Activated T-cell treated with anti-CD3 and anti-CD28 coated beads, Interleukin-2, amount 50 U/mL, for 72 hours (primary cell): ENCODE measurements around the gene PERCC1. TPM values are rescaled to one million over a fixed set of nuclear protein-coding genes. Genes with fewer than 3 reads are reported as not detected.

Experiments used
- ATAC-seq, 2 donors: fragments of 150-1000 bp; cut with Tn5 transposase; replicated peaks in 1 of 2; 2 replicates each; pipeline ENCODE4 v1.10.0; 2021; ENCODE audit warnings: moderate library complexity in 2 of 2, mild to moderate bottlenecking in 1 of 2
- DNase-seq, 2 donors: peaks; one replicate each; pipeline ENCODE4 v3.0.0; 2021 to 2022; ENCODE audit warnings: mixed read lengths in 1 of 2
- H3K27ac Mint-ChIP-seq: one replicate; pipeline ENCODE4 v1.8.0; 2022; ENCODE audit warnings: mild to moderate bottlenecking, moderate library complexity, mixed read lengths
- H3K27me3 Mint-ChIP-seq: one replicate; pipeline ENCODE4 v1.8.0; 2022; ENCODE audit warnings: low read depth, mixed read lengths
- H3K36me3 Mint-ChIP-seq, 2 donors: one replicate each; pipeline ENCODE4 v1.8.0; 2022; ENCODE audit warnings: mixed read lengths in 2 of 2, mild to moderate bottlenecking in 1 of 2; ENCODE audit not compliant: insufficient read depth in 2 of 2
- H3K4me1 Mint-ChIP-seq: one replicate; pipeline ENCODE4 v1.8.0; 2022; ENCODE audit warnings: low read depth, mixed read lengths
- H3K4me3 Mint-ChIP-seq, 2 donors: one replicate each; pipeline ENCODE4 v1.8.0; 2022; ENCODE audit warnings: mild to moderate bottlenecking in 2 of 2, mixed read lengths in 2 of 2, moderate library complexity in 2 of 2
- H3K9me3 Mint-ChIP-seq, 2 donors: one replicate each; pipeline ENCODE4 v1.8.0; 2022; ENCODE audit warnings: mixed read lengths in 2 of 2
- total RNA-seq, 2 donors: library from RNA; stranded (reverse); gene quantifications; one replicate each; pipeline ENCODE4 v1.2.3, GENCODE V29; 2022

PERCC1 gene
- under 1 TPM in 1 of 2 donors, not detected in 1; 0.81 TPM for total RNA-seq

DNA sequence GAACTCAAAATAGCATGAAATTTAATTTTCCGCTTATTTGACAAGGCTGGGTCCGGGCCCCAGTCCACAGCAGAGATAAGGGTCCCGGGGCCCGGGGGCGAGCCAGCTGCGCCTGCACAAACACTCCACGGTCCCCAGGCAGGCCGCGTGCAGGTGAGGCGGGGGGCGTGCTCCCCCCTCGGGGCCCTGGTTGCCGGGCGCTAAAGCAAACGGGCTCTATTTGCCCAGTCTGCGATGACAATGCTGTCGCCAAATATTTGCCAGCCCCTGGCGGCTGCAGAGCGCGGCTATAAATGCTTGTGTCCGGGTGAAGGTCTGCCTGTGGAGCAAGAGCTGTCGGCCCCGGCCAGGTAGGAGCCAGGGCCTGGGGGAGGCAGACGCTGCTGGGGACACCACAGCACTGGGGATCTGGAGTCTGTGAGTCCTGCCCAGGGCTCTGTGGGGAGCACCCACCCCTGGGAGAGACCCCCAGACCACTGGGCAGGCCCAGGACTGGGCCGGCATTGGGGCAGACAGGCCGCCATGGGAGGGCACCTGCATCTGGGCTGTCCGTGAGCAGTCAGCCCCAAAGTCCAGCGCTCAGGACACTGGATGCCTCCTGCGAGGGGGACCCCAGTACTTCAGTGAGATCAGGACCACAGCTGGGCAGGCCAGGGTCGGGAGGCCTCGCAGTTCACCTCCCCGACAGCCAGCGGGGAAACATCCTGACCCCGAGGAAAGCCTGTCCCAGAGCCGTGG lies at the start of gene PERCC1:
TSS of gene PERCC1 (plus strand) at position 320 of the 738 bp plus-strand sequence. CDS start 1,516 bp downstream, outside the sequence.
- DNase-seq (no peak), ATAC-seq (no peak)
- no peak within 1 kb of the TSS for H3K4me3 Mint-ChIP-seq
- H3K9me3 Mint-ChIP-seq: no peaks in the 10 kb centered on the region
- no peaks in the 10 kb centered on the region for H3K4me1 Mint-ChIP-seq
- H3K36me3 Mint-ChIP-seq: no peaks in the 10 kb centered on the region
- no peaks in the 10 kb centered on the region for H3K27me3 Mint-ChIP-seq
- no peak within 1 kb of the TSS for H3K27ac Mint-ChIP-seq

DNA sequence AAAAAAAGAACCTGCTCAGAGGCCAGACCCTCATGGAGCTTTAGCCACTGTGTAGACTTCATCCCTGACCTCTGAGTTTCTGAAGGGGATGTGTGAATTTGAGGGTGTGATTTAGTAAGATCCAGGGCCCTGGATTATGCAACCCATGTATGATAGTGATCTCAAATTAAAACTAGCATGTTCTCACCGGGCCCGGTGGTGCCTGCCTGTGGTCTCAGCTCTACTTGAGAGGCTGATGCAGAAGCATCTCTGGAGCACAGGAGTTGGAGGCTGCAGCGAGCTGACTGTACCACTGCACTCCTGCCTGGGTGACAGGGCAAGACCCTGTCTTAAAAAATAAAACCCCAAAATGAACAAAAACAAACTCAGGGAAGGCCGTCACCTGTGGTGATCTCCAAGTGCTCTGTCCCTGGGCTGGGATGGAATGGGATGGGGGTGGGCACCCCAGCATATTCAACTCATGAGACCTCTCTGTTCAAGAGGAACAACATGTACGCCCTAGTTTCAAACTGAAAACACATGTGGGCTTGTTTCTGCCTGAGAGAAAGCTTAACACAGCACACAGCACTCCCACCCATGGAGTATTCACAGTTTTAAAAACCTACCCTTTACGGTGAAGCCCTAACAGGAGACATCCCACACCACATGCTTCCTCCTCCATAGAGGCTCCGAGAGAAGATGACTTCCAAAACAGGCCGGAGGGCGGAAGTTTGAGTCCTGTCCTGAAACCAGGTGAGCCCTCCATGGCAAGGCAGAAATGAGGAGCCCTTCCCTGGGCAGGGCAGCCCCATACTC lies 49.1 kb upstream of the PERCC1 start:
- ATAC-seq: no peak
- H3K9me3 Mint-ChIP-seq: no peaks in the 10 kb centered on the region
- peaks cover 20% of the 10 kb centered on the region for H3K4me1 Mint-ChIP-seq
- H3K27me3 Mint-ChIP-seq: no peaks in the 10 kb centered on the region
- DNase-seq: no peak
- no peak overlapping the region for H3K27ac Mint-ChIP-seq
- peaks cover 3 to 4% of the 10 kb centered on the region in 2 donors for H3K36me3 Mint-ChIP-seq
- H3K4me3 Mint-ChIP-seq: no peak overlapping the region

DNA sequence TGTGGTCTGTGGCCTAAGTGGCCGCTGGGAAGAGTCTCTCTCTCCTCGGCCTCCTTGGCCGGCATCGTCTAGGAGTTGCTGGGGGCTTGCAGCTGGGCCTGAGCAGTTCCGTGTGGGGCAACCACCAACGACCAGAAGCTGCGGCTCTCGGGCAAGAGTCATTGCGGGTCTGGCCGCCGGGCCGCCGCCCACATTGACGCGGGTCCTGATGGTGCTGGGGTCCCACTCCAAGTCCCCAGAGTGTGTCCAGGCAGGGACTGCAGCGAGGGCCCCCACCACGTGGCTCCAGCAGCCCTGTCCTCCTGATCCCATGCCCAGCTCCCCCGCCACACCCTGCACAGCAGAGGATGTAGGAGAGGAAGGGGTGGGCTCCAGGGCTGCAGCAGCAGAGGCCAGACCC lies 47.3 kb upstream of the PERCC1 start:
- ATAC-seq (no peak), DNase-seq (no peak)
- Mint-ChIP-seq H3K4me1 (peaks cover 10% of the 10 kb centered on the region), H3K27me3 (no peaks in the 10 kb centered on the region), H3K36me3 (peaks cover 3 to 4% of the 10 kb centered on the region in 2 donors), H3K4me3 (no peak overlapping the region), H3K9me3 (no peaks in the 10 kb centered on the region), H3K27ac (no peak overlapping the region)

DNA sequence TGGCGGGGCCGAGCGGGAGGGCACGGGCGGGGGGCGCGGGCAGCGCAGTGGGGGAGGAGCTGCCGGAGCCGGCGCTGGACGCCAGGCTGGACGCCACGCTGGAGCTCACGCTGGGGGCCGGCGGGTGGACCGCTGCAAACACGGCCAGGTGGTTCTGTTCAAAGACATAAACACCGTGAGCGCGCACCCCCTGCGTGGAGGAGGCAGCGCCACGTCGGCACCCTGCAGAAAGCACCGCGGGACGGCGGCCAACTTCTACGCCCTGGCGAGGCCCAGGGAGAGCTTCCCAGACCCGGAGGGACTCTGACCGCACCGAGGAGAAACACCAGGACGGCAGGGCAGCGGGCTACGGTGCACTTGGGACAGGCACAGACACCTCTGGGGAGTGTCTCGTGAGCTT lies 45.6 kb upstream of the PERCC1 start:
- no peaks in the 10 kb centered on the region for H3K9me3 Mint-ChIP-seq
- H3K4me1 Mint-ChIP-seq: peaks cover 1% of the 10 kb centered on the region
- DNase-seq (no peak), ATAC-seq (no peak)
- no peaks in the 10 kb centered on the region for H3K27me3 Mint-ChIP-seq
- no peak overlapping the region for H3K27ac Mint-ChIP-seq
- no peak overlapping the region for H3K4me3 Mint-ChIP-seq
- peaks cover 3 to 7% of the 10 kb centered on the region in 2 donors for H3K36me3 Mint-ChIP-seq

DNA sequence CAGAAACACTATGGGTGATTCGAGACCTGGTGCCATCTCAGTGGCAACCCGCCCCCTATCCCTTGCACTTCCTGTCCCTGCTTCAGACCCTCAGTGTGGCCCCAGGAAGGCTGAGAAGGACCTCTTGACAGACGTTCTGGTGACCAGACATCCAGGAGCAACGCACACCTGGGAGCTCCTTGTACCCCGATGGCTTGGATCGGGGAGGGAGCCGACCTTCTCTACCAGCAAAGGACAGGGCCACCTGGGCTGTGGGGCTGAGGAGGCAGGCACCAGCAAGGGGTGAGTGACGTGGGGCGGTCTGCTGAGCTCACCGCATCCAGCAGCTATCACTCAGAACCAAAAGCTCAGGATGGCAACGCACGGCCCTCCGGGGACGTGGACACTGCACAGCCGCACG lies 43.5 kb upstream of the PERCC1 start:
- H3K4me3 Mint-ChIP-seq: no peak overlapping the region
- peaks cover 4 to 8% of the 10 kb centered on the region in 2 donors for H3K36me3 Mint-ChIP-seq
- no peaks in the 10 kb centered on the region for H3K27me3 Mint-ChIP-seq
- DNase-seq (no peak), ATAC-seq (no peak)
- no peak overlapping the region for H3K27ac Mint-ChIP-seq
- H3K9me3 Mint-ChIP-seq: no peaks in the 10 kb centered on the region
- H3K4me1 Mint-ChIP-seq: no peaks in the 10 kb centered on the region

DNA sequence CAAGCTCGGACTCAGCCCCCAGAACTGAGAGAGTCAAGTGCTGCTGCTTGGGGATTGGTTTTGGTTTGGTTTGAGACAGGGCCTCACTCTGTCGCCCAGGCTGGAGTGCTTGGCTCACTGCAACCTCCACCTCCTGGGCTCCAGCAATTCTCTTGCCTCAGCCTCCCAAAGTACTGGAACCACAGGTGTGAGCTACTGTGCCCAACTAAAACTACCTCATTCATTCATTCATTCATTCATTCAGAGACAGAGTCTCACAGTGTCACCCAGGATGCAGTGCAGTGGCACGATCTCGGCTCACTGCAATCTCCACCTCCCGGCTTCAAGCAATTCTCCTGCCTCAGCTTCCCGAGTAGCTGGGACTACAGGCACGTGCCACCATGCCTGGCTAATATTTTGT lies 41.1 kb upstream of the PERCC1 start:
- no peak overlapping the region for H3K27ac Mint-ChIP-seq
- H3K4me3 Mint-ChIP-seq: no peak overlapping the region
- no peaks in the 10 kb centered on the region for H3K9me3 Mint-ChIP-seq
- no peaks in the 10 kb centered on the region for H3K4me1 Mint-ChIP-seq
- H3K36me3 Mint-ChIP-seq: peaks cover 4 to 8% of the 10 kb centered on the region in 2 donors
- no peak for DNase-seq
- H3K27me3 Mint-ChIP-seq: no peaks in the 10 kb centered on the region
- ATAC-seq: no peak

DNA sequence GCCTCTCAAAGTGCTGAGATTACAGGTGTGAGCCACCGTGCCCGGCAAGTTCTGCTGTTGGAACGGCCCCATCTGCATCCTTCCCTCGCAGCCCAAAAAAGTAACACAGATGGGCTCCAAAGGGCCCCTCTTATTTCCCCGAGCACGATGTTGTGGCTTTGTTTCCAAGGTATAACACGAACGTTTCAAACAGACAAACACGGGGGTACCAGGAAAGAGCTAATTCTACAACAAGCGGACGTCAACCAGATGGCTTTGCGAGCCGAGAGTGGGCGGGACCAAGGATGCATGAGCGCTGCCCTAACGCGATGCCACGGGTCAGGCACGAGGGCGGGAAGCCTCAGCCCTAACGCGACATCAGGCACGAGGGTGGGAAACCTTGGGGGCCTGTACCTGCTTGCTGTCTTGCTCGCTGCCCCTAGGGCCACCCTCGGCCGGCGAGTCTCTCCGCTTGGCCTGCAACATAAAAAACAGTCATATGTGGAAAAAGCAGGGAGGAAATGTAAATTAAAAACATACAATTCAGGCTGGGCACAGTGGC lies 40.6 kb upstream of the PERCC1 start:
- Mint-ChIP-seq H3K4me1 (no peaks in the 10 kb centered on the region), H3K36me3 (peaks cover 2 to 8% of the 10 kb centered on the region in 2 donors)

DNA sequence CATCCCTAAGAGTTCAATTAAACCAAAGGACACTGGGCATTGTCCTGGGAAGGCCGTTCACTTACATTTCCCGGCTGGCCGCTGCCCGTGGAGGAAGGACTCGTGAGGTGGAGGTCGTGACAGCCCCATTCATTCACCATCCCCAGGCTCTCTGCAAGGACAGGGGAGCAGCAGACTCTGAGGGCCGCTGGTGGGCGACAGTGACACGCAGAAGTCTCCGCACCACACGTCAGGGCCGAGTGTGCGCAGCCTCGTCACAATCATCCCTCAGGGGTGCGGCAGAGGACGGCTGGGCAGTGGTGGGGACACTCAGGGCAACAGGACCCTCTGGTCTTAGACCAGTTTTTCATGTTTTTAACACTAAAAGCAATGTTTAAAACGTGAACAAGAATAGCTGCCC lies 38.1 kb upstream of the PERCC1 start:
- no peak for DNase-seq
- Mint-ChIP-seq H3K36me3 (peaks cover 2 to 8% of the 10 kb centered on the region in 2 donors), H3K27ac (no peak overlapping the region), H3K4me1 (no peaks in the 10 kb centered on the region), H3K4me3 (no peak overlapping the region), H3K27me3 (no peaks in the 10 kb centered on the region), H3K9me3 (no peaks in the 10 kb centered on the region)
- no peak for ATAC-seq

More for the DNA sequence above, 40.6 kb upstream of the PERCC1 start:
- Mint-ChIP-seq H3K4me3 (no peak overlapping the region), H3K27me3 (no peaks in the 10 kb centered on the region), H3K9me3 (no peaks in the 10 kb centered on the region), H3K27ac (no peak overlapping the region)
- ATAC-seq: no peak
- DNase-seq: no peak

DNA sequence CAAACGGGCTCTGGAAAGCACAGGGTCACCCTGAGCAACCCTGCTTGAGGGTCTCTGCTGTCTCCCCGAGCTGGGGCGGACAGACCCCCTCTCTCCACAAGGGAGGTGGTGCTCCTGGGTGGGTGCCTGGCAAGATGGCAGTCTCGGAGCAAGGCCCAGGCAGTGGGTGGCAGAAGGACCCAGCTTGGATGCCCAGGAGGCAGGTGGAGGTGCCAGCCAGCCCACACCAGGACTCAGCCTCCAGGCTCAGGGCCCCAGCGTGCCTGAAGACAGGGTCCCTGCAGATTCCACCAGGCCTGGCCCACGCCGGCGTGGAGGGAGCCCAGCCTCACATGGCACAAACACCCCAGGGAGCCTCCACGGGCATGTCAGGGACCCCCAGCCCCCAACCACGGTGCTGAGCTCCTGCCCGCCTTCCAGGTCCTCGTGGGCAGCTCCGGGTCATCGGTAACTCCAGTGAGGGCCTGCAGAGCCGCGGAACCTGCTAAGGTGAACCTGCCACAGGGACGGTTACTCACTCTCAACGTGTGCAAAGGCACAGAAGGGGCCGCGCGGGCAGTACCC lies 37.2 kb upstream of the PERCC1 start:
- no peak for ATAC-seq
- no peaks in the 10 kb centered on the region for H3K4me1 Mint-ChIP-seq

DNA sequence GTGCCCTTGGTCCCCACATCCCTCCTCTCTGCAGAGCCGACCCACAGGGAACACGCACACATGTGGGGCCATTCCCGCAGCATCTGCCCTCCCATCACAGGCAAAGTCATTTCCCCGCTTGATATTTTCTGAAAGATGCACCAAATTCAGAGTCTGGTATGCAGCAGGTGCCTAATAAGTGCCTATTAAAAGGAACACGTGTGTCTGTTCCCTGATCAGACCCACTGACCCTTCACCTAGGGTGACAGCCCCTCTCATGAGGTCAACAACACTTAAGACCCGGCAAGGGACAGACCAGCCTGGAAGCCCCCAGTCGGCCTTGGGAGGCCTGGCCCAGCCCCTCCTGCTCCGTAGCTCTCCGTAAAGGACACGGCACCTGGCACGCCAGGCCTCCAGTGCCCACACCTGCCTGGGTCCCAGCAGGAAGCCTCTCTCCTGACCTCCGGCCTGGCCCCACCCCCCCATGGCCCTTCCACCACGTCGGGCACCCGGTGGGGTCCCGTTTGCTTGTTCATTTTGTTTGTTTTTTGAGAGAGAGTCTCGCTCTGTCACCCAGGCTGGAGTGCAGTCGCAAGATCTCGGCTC lies 36.4 kb upstream of the PERCC1 start:
- no peaks in the 10 kb centered on the region for H3K4me1 Mint-ChIP-seq
- H3K9me3 Mint-ChIP-seq: no peaks in the 10 kb centered on the region
- peaks cover 2 to 9% of the 10 kb centered on the region in 2 donors for H3K36me3 Mint-ChIP-seq
- H3K27ac Mint-ChIP-seq: no peak overlapping the region
- H3K4me3 Mint-ChIP-seq: no peak overlapping the region
- H3K27me3 Mint-ChIP-seq: no peaks in the 10 kb centered on the region
- DNase-seq: no peak
- ATAC-seq: no peak

More for the DNA sequence above, 37.2 kb upstream of the PERCC1 start:
- Mint-ChIP-seq H3K36me3 (peaks cover 2 to 9% of the 10 kb centered on the region in 2 donors), H3K4me3 (no peak overlapping the region), H3K27me3 (no peaks in the 10 kb centered on the region), H3K27ac (no peak overlapping the region), H3K9me3 (no peaks in the 10 kb centered on the region)
- no peak for DNase-seq

DNA sequence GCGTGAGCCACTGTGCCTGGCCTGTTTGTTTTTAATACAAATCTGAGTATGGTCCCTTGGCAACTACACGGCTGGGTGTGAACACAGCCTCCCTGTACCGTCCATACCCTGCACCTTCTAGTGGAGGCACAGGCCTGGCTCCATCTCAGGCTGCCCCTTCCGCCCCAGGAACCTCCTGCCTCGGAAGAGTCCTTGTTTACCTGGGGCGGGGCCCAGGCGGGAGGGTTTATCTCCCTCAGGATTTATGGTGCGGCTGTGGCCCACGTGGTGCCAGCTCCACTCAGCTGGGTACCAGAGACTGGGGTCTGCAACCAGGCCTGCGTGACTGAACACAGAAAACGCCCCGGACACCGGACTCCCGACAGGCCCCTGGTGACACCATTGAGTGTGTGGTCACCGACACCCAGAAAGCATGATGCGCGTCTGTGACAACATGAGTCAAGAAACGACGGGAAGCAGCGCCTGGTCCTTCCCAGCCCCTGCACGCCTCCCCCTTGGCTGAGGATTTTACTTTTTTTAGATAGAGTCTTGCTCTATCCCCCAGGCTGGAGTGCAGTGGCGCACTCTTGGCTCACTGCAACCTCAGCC lies 35.3 kb upstream of the PERCC1 start:
- no peaks in the 10 kb centered on the region for H3K9me3 Mint-ChIP-seq
- H3K27ac Mint-ChIP-seq: no peak overlapping the region
- H3K4me3 Mint-ChIP-seq: no peak overlapping the region
- peaks cover 0 to 2% of the 10 kb centered on the region in 2 donors for H3K36me3 Mint-ChIP-seq
- no peak for DNase-seq
- ATAC-seq: no peak
- H3K4me1 Mint-ChIP-seq: no peaks in the 10 kb centered on the region
- no peaks in the 10 kb centered on the region for H3K27me3 Mint-ChIP-seq

DNA sequence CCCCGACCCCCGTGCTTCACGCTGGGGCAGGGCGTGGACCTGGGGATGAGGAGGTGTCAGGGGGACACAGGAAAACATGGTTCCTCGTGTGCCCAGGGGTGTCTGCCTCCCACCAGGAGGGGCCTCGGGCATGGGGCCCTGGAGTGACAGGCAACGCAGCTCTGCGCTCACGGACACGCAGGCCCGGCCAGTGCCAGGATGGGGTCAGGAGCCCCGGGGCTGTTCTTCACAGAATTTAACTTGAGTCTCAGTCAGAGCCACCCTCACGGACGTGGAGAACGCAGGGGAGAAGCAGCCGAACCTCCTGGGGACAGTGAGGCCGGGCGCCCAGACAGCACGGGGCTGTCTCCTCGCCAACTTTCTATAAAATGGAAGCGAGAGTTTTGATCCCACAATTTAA lies 33.1 kb upstream of the PERCC1 start:
- Mint-ChIP-seq H3K27me3 (no peaks in the 10 kb centered on the region), H3K4me3 (no peak overlapping the region), H3K36me3 (peaks cover 0 to 7% of the 10 kb centered on the region in 2 donors), H3K9me3 (no peaks in the 10 kb centered on the region), H3K27ac (no peak overlapping the region), H3K4me1 (no peaks in the 10 kb centered on the region)
- no peak for DNase-seq
- ATAC-seq: no peak
